Upper lobe of right lung (tissue), 1 donor: Measurements from ENCODE around the gene PTPRB. TPM values are rescaled to one million over a fixed set of nuclear protein-coding genes. Genes with fewer than 3 reads are reported as not detected.

Experiments used
- ATAC-seq: fragments of 200-7000 bp; cut with Tn5 transposase; one replicate; pipeline ENCODE4 v1.9.1; 2020; ENCODE audit warnings: mild to moderate bottlenecking, moderate library complexity
- DNase-seq: peaks from one replicate; pipeline ENCODE4 v3.0.0-alpha.2; 2020
- H3K27ac ChIP-seq: fragments of 200-600 bp; one replicate; pipeline ENCODE4 v1.8.0; 2022
- H3K27me3 ChIP-seq: fragments of 200-600 bp; one replicate; pipeline ENCODE4 v1.8.0; 2022; ENCODE audit warnings: mild to moderate bottlenecking
- H3K36me3 ChIP-seq: fragments of 200-600 bp; one replicate; pipeline ENCODE4 v1.8.0; 2022
- H3K4me1 ChIP-seq: fragments of 200-600 bp; one replicate; pipeline ENCODE4 v1.8.0; 2022
- H3K4me3 ChIP-seq: fragments of 200-600 bp; one replicate; pipeline ENCODE4 v1.8.0; 2022; ENCODE audit warnings: mild to moderate bottlenecking
- H3K9me3 ChIP-seq: fragments of 200-600 bp; one replicate; pipeline ENCODE4 v1.8.0; 2022
- intact Hi-C: fragments of 100-400 bp; cut with DNase I; formaldehyde crosslinking; loops from one replicate; pipeline ENCODE4 v1.11.0; 2022
- total RNA-seq: library from RNA; stranded (reverse); fragmentation: NEBNext Ultra II Directional; extraction: Animal tissue kit (Norgen Biotek cat#: 25700); gene quantifications from one replicate; pipeline ENCODE4 v1.2.1, GENCODE V29; 2021
- TF ChIP-seq, protein P1 (sequence below): fragments of 200-600 bp; IDR thresholded peaks from one replicate; pipeline ENCODE4 v1.8.0; 2022; ENCODE audit warnings: antibody characterized with exemption
- donor health status: DM: no; HTN: yes; CAD: no; lungs with severe emphysema.

The PTPRB gene
- total RNA-seq, 1 donor from 2014 or later = 196 TPM

DNA sequence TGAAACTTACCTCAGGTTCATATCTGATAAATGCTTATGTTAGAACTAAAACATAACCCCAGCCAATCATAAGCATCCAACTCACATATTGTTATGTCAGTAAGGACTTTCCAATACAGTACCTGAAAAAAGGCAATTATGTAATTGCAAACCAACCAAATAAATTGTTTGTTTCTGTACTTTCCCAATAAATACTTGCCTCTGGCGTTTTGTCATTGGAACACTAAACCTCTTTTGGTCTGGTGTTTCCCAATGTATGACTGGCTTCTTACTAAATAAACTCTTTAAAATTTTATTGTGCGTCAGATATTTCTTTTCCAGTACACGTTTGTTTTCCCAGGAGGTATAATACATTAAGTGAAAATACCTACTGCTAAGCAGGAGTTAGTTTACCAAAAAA, 6.7 kb upstream of the PTPRB start:
- no peaks in the 10 kb centered on the region for H3K9me3 ChIP-seq
- no peak overlapping the region for H3K27ac ChIP-seq
- H3K27me3 ChIP-seq = no peaks in the 10 kb centered on the region
- DNase-seq (no peak), ATAC-seq (no peak)
- TF ChIP-seq, protein P1, sequence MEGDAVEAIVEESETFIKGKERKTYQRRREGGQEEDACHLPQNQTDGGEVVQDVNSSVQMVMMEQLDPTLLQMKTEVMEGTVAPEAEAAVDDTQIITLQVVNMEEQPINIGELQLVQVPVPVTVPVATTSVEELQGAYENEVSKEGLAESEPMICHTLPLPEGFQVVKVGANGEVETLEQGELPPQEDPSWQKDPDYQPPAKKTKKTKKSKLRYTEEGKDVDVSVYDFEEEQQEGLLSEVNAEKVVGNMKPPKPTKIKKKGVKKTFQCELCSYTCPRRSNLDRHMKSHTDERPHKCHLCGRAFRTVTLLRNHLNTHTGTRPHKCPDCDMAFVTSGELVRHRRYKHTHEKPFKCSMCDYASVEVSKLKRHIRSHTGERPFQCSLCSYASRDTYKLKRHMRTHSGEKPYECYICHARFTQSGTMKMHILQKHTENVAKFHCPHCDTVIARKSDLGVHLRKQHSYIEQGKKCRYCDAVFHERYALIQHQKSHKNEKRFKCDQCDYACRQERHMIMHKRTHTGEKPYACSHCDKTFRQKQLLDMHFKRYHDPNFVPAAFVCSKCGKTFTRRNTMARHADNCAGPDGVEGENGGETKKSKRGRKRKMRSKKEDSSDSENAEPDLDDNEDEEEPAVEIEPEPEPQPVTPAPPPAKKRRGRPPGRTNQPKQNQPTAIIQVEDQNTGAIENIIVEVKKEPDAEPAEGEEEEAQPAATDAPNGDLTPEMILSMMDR = no peak
- H3K4me1 ChIP-seq = peaks cover 17% of the 10 kb centered on the region
- no peak overlapping the region for H3K4me3 ChIP-seq
- intact Hi-C loops = no loop called here
- no peaks in the 10 kb centered on the region for H3K36me3 ChIP-seq

DNA sequence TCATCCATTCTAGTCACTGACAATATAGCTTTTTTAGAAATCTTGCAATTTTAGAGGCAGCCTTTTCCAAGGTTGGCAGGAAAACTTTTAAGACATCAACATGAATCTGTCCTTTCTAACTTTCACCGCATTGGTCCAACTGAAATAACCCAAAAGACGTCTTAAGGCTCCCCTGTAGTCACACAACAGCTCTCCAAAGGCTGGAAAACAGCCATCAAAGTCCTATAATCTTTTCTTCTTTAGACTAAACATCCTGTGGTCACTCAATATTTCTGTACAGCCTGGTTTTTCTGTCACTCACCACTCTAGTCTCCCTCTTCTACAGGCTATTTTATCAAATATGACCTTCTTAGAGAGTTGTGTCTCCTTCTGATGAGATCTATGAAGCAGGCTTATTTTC, 4.5 kb upstream of the PTPRB start:
- Histone ChIP-seq H3K4me3 (no peak overlapping the region), H3K27me3 (no peaks in the 10 kb centered on the region), H3K4me1 (peaks cover 14% of the 10 kb centered on the region), H3K27ac (no peak overlapping the region), H3K9me3 (no peaks in the 10 kb centered on the region), H3K36me3 (no peaks in the 10 kb centered on the region)
- DNase-seq (no peak), ATAC-seq (no peak)
- intact Hi-C loops = no loop called here
- TF ChIP-seq, protein P1 = no peak

DNA sequence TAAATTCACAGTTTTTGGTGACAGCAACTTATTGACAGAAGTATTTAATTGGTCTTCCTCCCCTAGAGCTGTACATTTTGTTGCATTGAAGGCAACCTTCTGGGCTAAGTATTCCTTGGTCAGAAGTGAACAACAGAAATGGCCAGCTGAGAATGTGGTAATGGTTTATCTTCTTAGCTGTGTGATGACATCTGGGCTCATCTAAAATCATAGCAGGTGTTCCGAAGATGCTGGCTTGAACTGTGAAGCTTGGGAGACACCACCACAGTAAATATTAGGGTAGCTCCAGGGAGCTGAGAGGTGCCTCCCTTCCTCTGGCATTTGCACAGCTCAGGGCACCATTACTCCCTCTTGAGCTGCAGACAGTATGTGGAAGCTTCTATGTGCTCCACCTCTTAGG, 3.7 kb upstream of the PTPRB start:
- no peak overlapping the region for H3K27ac ChIP-seq
- peaks cover 8% of the 10 kb centered on the region for H3K4me1 ChIP-seq
- no peak for ATAC-seq
- TF ChIP-seq, protein P1 = no peak
- H3K4me3 ChIP-seq = no peak overlapping the region
- no peak for DNase-seq
- intact Hi-C loops = no loop called here
- no peaks in the 10 kb centered on the region for H3K27me3 ChIP-seq
- H3K36me3 ChIP-seq = no peaks in the 10 kb centered on the region
- H3K9me3 ChIP-seq = no peaks in the 10 kb centered on the region

DNA sequence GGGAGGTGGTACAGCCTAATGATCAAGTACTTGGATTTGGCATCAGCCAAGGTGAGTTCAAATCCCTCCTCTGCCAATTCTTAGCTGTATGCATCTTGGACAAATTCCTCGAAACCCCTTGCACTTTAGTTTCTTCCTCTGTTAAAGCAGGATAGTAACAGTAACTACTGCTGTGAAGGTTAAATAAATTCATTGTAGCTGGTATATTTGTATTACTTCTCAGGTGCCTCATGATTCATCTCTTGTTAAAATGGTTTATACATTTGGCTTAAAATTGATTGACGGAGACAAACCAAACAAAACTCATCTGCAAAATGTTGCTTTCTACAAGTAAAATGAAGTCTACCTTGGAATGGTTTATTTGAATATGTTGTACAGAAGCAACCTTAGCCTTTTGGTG, 2.3 kb upstream of the PTPRB start:
- TF ChIP-seq, protein P1 = no peak
- no peaks in the 10 kb centered on the region for H3K27me3 ChIP-seq
- no peaks in the 10 kb centered on the region for H3K9me3 ChIP-seq
- no peaks in the 10 kb centered on the region for H3K36me3 ChIP-seq
- no peaks in the 10 kb centered on the region for H3K4me1 ChIP-seq
- DNase-seq (no peak), ATAC-seq (no peak)
- H3K4me3 ChIP-seq = no peak overlapping the region
- H3K27ac ChIP-seq = no peak overlapping the region
- intact Hi-C loops = no loop called here

DNA sequence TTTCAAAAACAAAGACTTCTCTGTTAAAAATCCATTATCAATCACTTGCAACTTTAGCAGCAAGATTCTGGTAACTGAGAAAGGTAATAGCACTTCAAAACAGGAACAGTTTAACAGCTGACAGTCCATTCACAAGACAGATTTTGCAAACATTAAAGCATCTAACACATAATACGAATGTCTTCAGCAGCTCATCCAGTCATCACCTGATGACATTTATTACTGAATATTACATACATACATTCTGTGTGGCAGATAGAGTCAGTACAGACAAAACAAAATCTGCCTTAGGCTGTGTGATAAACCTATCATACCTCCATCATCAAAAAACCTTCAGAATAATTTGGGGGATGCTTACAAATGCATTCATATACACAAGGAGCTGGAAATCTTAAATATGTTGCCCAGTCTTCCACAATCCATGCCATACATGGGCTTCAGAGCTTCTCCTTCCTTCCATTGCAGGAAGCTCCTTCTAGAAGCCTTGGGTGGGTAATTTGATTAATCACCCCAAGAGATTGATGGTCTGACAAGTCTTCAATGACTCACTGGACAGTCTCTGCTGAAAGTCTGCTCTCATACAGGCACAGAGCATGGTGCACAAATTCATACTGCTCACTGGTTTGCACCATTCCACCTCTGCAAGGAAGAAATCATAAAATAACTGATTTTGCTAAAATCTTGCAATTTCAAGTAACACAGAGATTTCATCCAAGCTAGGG, 1.6 kb upstream of the PTPRB start:
- intact Hi-C loops = no loop called here
- TF ChIP-seq, protein P1 = no peak
- no peaks in the 10 kb centered on the region for H3K9me3 ChIP-seq
- no peak overlapping the region for H3K27ac ChIP-seq
- DNase-seq = no peak
- no peak overlapping the region for H3K4me3 ChIP-seq
- no peaks in the 10 kb centered on the region for H3K27me3 ChIP-seq
- no peaks in the 10 kb centered on the region for H3K4me1 ChIP-seq
- ATAC-seq = no peak
- H3K36me3 ChIP-seq = no peaks in the 10 kb centered on the region

DNA sequence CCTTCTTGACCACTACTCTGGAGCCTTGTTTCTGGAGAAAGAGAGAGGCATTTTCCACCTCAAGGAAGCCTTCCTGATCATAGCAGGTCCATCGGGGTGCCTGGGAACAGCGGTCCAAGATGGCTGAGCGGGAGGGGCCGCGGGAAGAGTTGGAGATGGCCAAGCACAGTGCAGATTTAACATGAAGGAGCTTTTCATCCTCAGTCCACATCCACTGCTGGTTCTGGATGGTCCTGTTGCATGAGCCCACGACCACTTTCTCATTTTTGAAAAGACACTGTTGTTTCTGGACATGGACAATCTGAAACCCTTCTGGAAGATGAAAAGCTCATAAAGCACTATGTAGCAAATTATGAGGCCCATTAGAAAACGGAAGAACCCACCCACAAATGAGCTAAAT, 1.5 kb downstream of the PTPRB start:
- Histone ChIP-seq H3K27me3 (no peaks in the 10 kb centered on the region), H3K4me1 (no peaks in the 10 kb centered on the region), H3K4me3 (peak overlapping the region; percentile 36), H3K27ac (peak overlapping the region; percentile 74), H3K9me3 (no peaks in the 10 kb centered on the region), H3K36me3 (no peaks in the 10 kb centered on the region)
- intact Hi-C loops = no loop called here
- ATAC-seq = peak; percentile 19
- TF ChIP-seq, protein P1 = no peak
- no peak for DNase-seq
